Measurements from ENCODE around the gene TCN2.

- TF ChIP-seq POLR2A (IDR thresholded peaks at IDR 0.05) (no peak), CTCF (IDR thresholded peaks at IDR 0.05) (no peak)
Observed at GRCh38 chr22:30643055-30643875, 36.3 kb downstream of the TCN2 start.

All from Peyer's patch (tissue), 4 donors.